Measurements from ENCODE around the gene ELAVL4.

DNA sequence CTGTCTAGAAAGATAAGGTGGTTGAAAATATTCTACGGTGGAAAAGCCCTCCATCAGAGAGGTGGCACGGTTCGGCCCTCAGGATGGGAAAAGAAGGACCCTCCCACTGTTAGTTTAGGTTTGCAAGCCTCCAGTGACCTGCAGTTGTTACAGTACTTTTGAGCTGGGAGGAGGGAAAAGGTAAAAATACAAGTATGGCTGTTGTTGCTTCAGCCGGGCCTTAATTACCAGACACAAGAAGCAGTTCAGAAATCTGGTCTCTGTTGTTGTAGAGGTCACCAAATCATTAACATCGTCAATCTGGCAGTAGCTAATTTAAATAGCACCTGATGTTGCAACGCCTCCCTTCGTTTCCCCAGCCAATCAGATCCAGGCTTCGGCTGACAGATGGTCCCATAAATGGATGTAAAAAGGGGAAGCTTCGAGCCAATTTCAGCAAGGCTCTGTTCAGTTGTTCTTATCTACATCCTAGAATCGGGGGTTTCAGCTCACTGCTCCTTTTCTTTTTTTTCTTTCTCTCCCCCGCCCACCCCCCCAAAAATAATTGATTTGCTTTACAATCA, at the start of gene ELAVL4:
- TF ChIP-seq, protein P1, sequence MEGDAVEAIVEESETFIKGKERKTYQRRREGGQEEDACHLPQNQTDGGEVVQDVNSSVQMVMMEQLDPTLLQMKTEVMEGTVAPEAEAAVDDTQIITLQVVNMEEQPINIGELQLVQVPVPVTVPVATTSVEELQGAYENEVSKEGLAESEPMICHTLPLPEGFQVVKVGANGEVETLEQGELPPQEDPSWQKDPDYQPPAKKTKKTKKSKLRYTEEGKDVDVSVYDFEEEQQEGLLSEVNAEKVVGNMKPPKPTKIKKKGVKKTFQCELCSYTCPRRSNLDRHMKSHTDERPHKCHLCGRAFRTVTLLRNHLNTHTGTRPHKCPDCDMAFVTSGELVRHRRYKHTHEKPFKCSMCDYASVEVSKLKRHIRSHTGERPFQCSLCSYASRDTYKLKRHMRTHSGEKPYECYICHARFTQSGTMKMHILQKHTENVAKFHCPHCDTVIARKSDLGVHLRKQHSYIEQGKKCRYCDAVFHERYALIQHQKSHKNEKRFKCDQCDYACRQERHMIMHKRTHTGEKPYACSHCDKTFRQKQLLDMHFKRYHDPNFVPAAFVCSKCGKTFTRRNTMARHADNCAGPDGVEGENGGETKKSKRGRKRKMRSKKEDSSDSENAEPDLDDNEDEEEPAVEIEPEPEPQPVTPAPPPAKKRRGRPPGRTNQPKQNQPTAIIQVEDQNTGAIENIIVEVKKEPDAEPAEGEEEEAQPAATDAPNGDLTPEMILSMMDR (IDR thresholded peaks at IDR 0.05) = no peak
- peak in 1 of 2 donors; percentile 11 for TF ChIP-seq POLR2A (IDR thresholded peaks at IDR 0.05)

Data from adrenal gland (tissue), 5 donors.